Measurements from ENCODE around the gene GRK4. TPM values are rescaled to one million over a fixed set of nuclear protein-coding genes. Genes with fewer than 3 reads are reported as not detected.

The GRK4 gene
- total RNA-seq, 4 donors from 2014 or later, result 4.2 to 10.5 (median 4.7) TPM

- intact Hi-C loops (cut with DNase I; ENCODE audit: low total_unique reads), result no loop called here
- no peak for DNase-seq (ENCODE audit: low spot score in 2 of 2)
- TF ChIP-seq POLR2A (IDR thresholded peaks at IDR 0.05), result no peak
- TF ChIP-seq CTCF (IDR thresholded peaks at IDR 0.05), result no peak
- H3K4me3 ChIP-seq (ENCODE audit: low read depth, poor library complexity, severe bottlenecking), result no peak overlapping the region
- WGBS, 2 donors, result 94 to 95% methylated on average over 21 of the region's 21 CpGs
Observed at GRCh38 chr4:3025881-3026280, 62.5 kb downstream of the GRK4 start.

GRCh38 chr4:3026540-3026939 is 63.2 kb downstream of the GRK4 start:
- DNase-seq (ENCODE audit: low spot score in 2 of 2), result no peak
- TF ChIP-seq POLR2A (IDR thresholded peaks at IDR 0.05), result no peak
- no peak for TF ChIP-seq CTCF (IDR thresholded peaks at IDR 0.05)
- intact Hi-C loops (cut with DNase I; ENCODE audit: low total_unique reads), result no loop called here
- H3K4me3 ChIP-seq (ENCODE audit: low read depth, poor library complexity, severe bottlenecking), result no peak overlapping the region
- WGBS, 2 donors, result 70 to 88% methylated on average over 9 of the region's 9 CpGs

- TF ChIP-seq POLR2A (IDR thresholded peaks at IDR 0.05), result no peak
- TF ChIP-seq CTCF (IDR thresholded peaks at IDR 0.05), result no peak
- 88 to 96% methylated on average over 9 of the region's 9 CpGs for WGBS, 2 donors
- intact Hi-C loops (cut with DNase I; ENCODE audit: low total_unique reads), result no loop called here
Observed at GRCh38 chr4:3029464-3029863, 66.1 kb downstream of the GRK4 start.

DNA sequence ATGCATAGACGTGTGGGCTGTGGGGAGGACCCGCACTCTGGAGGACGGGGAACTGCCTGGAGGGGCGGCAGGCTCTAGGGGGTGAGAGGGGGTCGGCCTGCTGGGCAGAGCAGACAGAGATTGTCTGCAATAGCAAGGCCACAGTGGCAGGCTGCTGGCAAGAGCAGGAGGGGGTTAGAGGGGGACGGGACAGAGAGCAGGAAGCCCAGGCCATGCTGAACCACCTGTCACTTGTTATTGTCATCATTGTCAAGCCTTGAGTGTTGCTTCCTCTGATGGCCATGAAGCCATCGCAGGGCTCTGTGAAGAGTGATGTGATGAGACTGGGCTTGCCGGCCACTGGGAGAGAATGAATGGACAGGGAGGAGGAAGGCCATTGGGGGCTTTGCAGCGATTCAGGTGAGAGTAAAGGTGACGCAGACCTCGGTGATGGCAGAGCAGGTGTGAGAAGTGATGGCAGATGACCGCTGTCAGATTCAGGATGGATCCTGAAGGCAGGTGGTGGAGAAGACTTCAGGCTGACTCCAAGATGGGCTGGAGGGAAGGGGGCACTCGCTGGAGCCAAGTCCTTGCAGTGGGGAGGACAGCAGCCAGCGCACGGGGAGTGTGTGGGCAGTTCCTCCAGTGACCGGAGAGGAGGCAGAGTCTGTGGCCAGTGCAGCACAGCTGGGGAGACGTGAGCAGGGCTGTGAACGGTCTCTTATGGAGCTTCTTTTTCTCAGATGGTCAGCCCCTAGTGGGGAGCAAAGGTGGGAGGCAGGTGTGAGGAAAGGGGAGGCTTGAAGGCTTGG is 67.4 kb downstream of the GRK4 start:
- TF ChIP-seq CTCF (IDR thresholded peaks at IDR 0.05), result no peak
- no peak for TF ChIP-seq POLR2A (IDR thresholded peaks at IDR 0.05)
- no peak overlapping the region for H3K4me3 ChIP-seq (ENCODE audit: low read depth, poor library complexity, severe bottlenecking)
- no peak for DNase-seq (ENCODE audit: low spot score in 2 of 2)
- intact Hi-C loops (cut with DNase I; ENCODE audit: low total_unique reads), result no loop called here
- WGBS, 2 donors, result 86 to 87% methylated on average over 18 of the region's 18 CpGs

More at GRCh38 chr4:3029464-3029863, 66.1 kb downstream of the GRK4 start:
- no peak overlapping the region for H3K4me3 ChIP-seq (ENCODE audit: low read depth, poor library complexity, severe bottlenecking)
- DNase-seq (ENCODE audit: low spot score in 2 of 2), result no peak

DNA sequence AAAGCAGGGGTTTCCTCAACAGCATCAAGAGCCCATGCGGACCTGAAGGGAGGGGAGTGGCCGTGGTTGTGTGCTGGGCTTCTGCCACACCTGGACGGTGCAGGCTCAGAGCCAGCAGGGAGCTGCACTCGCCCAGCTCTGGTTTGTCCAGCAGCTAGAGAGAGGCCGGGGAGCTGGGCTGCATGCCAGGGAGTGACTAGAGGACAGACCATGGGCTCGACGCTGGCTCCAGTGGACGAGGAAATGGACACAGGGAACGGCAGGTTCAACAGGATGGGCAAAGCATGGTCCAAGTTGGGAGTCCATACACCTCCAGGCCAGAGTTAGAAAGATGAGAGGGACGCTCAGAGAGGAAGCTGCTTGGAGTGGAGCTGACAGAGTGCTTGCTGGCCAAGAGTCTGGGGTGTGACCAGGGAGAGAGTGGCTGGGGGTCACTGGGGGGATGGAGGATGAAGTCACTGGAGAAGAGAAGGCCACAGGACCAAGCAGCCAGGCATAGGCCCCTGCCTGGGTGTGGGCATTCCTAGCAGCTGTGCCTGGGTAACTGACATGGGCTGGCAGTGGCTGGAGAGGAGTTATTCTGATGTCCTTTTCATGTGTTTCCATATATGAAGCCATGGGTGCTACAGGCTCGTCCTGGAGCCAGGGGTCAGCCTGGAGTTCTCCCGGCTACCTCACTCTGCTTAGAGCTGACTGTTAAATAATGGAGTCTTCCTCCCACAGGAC is 68.1 kb downstream of the GRK4 start:
- 73 to 85% methylated on average over 12 of the region's 12 CpGs for whole genome bisulfite sequencing, 2 donors
- peak in 1 of 2 donors; percentile 53 for DNase-seq (ENCODE audit: low spot score in 2 of 2)
- intact Hi-C loops (cut with DNase I; ENCODE audit: low total_unique reads), result no loop called here
- no peak overlapping the region for H3K4me3 ChIP-seq (ENCODE audit: low read depth, poor library complexity, severe bottlenecking)
- no peak for TF ChIP-seq CTCF (IDR thresholded peaks at IDR 0.05)
- TF ChIP-seq POLR2A (IDR thresholded peaks at IDR 0.05), result no peak
